Measurements from ENCODE around the gene HOOK1.
"Not testable (repeated sequence)": the region's sequence is repeated elsewhere in the genome, so short reads cannot be mapped to it uniquely, and the experiment has no call there.

HOOK1 gene

DNA sequence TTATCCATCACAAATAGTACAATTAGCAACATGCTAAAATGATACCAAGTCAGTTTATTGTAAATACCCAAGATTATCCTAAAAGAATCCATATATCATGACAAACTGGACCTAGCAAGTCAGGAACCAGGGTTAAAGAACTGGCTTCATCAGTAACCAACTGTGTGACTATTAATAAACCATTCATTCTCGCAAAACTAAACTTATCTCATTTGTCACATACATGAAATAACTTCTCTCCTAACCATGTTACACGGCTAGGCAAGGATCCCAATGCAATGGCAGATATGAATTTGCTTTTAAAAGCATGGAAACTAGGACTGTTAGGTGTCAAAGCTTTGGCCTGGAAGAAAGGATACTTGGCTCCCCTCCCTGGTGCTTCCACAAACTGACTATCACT, 82.4 kb downstream of the HOOK1 start:
- no peak for DNase-seq

DNA sequence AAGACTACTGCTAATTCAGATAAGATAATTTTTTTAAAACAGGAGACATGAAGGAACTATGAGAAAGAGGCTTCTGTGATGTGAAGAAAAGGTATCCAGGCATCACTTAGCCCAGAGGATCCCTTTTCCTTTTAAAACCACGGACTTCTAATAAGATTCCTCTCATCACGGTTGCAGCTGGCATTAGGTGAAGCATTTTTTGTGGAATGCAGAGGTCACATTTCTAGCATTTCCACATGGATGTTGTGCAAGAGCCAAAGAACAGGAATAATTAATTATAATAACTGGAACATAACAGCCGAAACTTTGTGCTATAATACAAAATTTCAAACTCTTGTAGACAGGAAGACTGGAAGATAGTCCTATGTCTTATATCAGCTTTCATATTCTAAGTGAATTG, 84.2 kb downstream of the HOOK1 start:
- no peak for DNase-seq

DNA sequence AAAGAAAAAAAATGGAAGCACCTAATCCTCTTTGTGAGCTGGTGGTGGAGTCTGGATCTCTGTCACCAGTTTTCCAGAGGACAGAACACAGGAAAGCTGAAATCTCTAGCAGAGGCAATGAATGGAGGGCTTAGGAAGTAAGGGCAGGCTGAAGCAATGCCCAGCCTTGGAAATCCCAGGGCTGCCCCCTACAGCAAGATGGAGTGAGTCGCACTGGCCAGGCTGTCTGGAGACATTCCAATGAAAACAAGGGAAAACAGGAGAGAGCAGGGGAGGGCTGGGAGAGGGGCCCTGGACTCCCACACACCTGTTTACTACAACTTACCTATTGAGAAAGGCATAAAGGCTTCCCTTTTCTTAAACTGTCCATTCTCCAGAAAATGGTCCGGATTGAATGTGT, 85.9 kb downstream of the HOOK1 start:
- no peak for DNase-seq

DNA sequence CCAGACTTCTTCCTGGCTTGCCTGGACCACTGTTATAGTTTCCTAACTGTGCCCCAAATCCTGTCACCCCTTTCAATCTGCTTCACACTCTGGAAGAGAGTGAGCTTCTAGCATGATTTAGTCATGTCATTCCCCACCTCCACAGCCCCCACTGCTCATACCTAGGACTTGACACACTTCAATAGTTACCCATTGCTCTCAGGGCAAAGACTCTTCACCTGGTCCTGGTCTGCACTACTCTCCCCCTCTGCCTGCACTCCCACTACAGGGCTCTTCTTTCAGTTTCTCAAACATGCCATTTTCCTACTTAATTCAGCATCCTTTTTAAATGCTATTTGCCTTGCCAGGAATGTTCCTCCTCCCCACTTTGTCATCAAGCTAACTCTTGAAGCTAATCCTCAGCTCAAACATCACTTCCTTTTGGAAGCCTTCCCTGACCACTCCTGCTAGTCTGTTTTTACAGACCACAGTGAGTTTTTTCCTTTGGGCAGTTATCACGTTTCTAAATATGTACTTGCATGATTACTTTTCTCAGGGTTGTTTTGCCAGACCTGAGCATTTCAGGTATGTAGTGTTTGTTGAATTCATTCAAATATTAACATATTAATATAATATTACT, 87.1 kb downstream of the HOOK1 start:
- no peak for DNase-seq

DNA sequence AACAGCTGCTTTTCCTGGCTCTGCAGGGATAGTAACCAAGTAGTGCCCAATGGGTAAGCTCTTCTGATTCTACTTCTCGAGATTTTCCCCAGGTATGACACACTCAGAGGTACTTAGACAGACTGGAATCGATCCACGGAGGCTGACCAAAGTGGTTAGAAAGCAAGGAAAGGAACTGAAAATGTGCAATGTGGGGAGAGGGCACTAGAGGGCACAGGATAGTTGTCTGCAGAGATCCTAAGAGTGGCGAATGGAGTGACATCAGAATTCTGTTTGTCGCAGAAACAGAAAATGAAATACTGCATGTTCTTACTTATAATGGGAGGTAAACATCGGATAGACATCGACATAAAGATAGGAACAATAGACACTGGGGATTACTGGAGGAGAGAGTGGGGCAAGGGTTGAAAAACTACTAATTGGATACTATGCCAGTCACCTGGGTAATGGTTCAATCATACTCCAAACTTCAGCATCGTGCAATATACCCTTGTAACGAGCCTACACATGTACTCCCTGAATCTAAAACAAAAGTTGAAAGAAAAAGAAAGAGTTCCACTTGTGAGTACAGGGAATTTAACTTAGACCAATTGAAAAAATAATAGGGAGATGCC, 88.5 kb downstream of the HOOK1 start:
- DNase-seq: peak; percentile 33 to 41

DNA sequence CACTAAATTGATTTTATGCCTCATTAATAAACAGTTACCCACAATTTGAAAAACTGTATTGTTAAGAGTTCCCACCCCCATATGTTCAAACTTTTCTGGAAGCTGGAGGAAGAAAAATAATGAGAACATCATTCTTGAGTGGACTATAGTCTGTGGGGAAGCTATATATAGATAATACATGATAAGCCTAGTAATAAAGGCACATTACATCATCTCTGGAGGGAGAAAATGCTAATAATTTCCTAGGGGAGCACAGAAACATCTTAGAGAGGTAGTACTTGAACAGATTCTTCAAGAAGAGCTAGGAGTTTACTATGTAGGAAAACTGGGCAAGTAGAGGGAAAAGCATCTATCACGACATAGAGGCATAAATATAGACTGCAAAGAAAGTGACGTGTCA, 92.2 kb downstream of the HOOK1 start:
- DNase-seq: no peak

DNA sequence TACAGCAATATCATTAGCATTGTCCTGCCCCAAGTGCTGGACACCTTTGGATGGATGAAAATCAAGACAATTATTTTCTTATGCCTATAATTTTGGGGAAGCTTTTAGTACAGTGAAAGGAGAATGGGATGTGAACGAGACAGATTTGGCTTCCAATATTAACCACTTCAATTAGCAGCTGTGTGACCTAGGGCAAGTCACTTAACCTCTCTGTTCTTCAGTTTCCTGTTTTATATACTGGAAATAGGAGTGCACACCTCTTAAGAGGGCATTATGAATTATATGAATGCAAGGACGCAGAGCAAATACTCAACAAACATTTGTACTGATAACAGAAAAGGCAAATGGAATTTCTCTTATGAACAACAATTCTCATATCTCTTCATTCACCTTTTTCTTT, 93.3 kb downstream of the HOOK1 start:
- DNase-seq: no peak

DNA sequence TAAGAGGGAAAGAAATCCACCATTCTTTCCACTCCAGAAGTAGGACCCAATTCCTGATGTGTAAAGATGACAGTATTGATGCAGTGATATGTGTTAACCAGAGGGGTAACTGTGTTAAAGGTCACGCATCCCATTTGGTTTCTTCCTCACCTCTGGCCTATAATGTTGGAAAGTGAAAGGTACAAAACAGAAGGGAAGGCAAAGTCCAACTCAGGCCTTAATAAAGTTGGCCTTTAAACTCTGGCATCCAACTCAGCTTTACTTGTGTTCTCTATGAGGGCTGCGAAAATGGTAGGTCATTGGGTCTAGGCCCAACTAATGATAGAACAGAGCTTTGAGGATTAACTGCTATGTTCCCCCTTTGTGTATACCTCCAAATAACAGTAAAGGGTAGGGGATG, 93.9 kb downstream of the HOOK1 start:
- DNase-seq: no peak

DNA sequence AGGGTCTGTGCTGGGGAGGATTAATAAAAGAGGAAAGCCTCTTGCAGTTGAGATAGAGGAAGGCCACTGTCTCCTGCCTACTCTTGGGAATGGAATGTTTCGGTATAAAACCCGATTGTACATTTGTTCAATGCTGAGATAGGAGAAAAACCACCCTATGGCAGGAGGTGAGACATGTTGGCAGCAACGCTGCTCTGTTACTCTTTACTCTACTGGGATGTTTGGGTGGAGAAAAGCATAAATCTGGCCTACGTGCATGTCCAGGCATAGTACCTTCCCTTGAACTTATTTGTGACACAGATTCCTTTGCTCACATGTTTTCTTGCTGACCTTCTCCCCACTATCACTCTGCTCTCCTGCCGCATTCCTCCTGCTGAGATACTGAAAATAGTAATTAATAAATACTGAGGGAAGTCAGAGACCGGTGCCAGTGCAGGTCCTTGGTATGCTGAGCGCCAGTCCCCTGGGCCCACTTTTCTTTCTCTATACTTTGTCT, 100.1 kb downstream of the HOOK1 start:
- DNase-seq: not testable (repeated sequence)

DNA sequence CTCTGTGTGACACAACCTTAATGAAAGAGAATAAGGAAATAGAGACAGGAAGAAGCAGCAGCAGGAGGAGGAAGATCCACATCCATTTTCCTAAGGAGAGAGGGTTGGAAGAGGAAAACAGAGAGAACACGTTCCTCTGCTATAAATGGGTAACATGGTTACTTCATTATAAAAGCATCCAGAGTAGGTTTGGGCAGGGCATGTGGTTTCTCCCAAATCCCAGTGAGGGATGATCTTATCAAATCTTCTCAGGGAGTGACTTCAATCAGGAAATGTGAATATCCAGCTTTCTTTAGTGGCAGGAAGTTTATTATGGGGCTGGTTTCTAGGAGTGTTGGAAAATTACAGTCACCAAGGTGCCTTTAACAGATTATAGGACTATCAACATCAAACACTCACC, 100.8 kb downstream of the HOOK1 start:
- no peak for DNase-seq

DNA sequence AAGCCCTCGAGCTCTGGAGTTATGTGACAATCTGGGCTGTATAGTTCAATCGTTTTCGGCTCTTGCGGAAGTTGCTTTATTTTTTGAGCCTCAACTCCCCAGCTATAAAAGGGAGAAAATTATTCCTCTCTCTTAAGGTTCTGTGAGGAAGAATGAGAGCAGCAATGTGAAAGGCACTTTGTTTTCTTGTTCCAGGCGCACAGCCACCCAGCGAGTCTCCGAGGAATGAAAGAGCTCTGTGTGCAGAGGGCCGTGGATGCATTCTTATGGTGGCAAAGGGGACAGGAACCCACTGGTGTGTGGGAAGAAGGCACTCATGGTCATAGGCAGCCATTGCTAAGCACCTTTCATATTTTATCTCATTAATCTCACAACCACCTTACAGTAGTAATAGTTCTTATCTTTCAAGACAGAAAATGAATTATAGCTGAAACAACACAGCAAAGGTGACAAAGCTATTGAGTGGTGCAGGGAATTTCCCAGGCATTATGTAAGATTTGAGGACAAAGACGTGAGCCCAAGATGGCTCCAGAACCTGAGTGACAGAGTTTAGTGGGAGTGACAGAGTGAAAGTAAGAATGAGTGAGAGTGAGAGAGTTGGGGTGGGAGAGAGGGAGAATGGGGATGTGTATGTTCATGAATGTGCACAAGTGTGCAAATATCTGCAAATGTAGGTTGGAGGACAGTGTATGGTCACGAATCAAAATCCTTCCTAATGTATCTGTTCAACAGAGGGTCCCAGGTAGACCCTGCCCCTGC, 102.5 kb downstream of the HOOK1 start:
- DNase-seq: no peak

DNA sequence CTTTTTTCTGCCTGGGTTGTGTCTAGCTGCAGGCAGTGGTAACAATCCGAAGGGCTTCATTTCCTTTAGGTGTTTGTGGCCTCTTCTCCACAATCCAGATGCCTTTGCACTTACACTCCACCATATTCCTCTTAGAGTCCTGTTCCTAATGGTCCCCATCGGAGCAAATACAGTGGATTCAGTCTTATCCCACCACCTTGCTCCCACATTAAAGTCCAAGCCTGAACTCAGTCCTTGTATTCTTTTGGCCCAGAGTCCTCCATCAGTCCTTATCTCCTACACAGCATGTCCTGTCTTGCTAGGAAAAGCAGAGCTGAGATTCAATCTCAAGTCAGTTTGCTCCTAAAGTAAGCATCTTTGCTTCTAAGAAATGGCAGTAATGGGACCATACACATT, 103.0 kb downstream of the HOOK1 start:
- DNase-seq: no peak

DNA sequence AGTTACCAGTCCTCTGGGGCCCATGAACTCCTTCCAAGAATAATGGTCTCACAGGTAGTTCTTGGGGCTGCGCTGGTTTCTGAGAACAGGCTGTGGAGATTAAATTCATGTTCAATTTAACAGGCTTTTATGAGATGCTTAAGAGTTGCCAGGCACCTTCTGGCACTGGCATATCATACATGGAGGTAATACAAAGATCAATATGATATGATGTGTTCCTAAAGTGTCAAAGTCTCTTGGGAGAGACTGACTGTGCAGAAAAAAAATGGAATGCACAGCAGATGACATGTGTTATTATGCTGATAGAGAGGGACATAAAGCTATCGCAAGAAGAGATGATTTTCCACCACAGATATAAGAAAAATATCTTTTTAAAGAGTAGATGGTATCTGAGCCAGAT, 105.0 kb downstream of the HOOK1 start:
- no peak for DNase-seq

DNA sequence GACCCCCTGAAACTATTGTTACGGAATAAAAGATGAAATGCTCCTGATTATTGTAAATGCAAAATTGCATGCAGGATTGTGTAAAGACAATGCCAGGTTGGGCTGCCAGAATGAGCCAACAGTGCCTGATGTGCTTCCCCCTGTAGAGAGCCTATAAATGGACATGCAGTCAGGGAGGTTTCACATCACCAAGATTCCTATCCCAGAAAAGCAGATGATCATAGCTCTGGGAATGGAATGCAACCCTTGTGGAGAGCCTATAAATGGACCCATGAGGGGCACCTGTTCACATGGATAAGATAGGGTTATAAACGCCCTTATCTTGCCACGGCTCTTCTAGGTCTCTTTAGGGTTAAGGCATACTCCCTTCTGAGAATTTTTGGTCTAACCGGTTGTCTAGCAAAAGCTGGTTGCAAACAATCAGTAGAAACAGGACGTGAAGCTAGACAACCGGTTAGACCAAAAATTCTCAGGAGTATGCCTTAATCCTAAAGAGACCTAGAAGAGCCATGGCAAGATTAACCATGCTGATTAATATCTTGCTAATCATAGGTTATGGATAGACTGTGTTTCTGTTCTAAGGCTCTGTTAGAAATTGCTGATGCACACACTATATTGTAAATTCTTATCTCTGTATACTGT, 106.6 kb downstream of the HOOK1 start:
- DNase-seq: not testable (repeated sequence)

DNA sequence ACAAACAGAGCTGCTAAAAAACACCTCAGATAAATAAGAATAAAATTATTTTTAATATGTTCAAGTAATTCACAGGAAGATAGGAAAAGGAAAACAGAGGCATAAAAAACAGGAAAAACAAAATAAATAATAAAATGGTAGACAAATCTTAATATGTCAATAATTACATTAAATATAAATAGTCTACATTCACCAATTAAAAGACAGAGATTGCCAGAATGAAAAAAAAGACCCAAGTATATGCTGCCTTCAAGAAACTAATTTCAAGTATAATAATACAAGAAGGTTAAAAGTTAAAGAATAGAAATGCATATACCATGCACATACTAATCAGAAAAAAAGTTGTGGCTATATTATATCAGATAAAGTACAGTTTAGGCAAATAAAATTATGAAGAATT, 109.9 kb downstream of the HOOK1 start:
- no peak for DNase-seq

All from Kasumi-1 (cell line).